Endodermal cell (in vitro differentiated cells): Measurements from ENCODE around the gene MRPS10. TPM values are rescaled to one million over a fixed set of nuclear protein-coding genes. Genes with fewer than 3 reads are reported as not detected.

Experiments
- DNase-seq: peaks from one replicate; pipeline ENCODE4 v3.0.0-alpha.2; 2017
- H3K27ac ChIP-seq: 2 replicates; pipeline ENCODE4 v1.5.1; 2013; ENCODE audit warnings: mild to moderate bottlenecking, low read depth, low read length, moderate library complexity
- H3K27me3 ChIP-seq: 2 replicates; pipeline ENCODE4 v1.6.1; 2013; ENCODE audit warnings: mild to moderate bottlenecking, low read length, moderate library complexity; ENCODE audit not compliant: insufficient read depth, control insufficient read depth, poor library complexity, severe bottlenecking
- H3K36me3 ChIP-seq: 2 replicates; pipeline ENCODE4 v1.7.0; 2013; ENCODE audit warnings: mild to moderate bottlenecking, low read length, moderate library complexity; ENCODE audit not compliant: control insufficient read depth, insufficient read depth
- H3K4me1 ChIP-seq: one replicate; pipeline ENCODE4 v1.7.0; 2013; ENCODE audit warnings: low read length; ENCODE audit not compliant: control insufficient read depth, insufficient read depth
- H3K4me3 ChIP-seq: 2 replicates; pipeline ENCODE4 v1.5.1; 2013; ENCODE audit warnings: mild to moderate bottlenecking, low read length, moderate library complexity
- H3K9ac ChIP-seq: 2 replicates; pipeline ENCODE4 v1.6.1; 2013; ENCODE audit warnings: mild to moderate bottlenecking, low read length, moderate library complexity; ENCODE audit not compliant: poor library complexity, severe bottlenecking; ENCODE audit errors: extremely low read depth
- H3K9me3 ChIP-seq: 2 replicates; pipeline ENCODE4 v1.6.1; 2013; ENCODE audit warnings: mild to moderate bottlenecking, low read length, moderate library complexity; ENCODE audit not compliant: control insufficient read depth
- H3K27ac Mint-ChIP-seq: 2 replicates; pipeline ENCODE4 v1.8.0; 2020; ENCODE audit warnings: mixed read lengths
- H3K27me3 Mint-ChIP-seq: 2 replicates; pipeline ENCODE4 v1.8.0; 2021; ENCODE audit warnings: mild to moderate bottlenecking, mixed read lengths; ENCODE audit not compliant: insufficient read depth
- H3K36me3 Mint-ChIP-seq: 2 replicates; pipeline ENCODE4 v1.8.0; 2020; ENCODE audit warnings: low read depth, mixed read lengths
- H3K4me1 Mint-ChIP-seq: 2 replicates; pipeline ENCODE4 v1.8.0; 2020; ENCODE audit warnings: mixed read lengths
- H3K4me3 Mint-ChIP-seq: 2 replicates; pipeline ENCODE4 v1.8.0; 2020; ENCODE audit warnings: mild to moderate bottlenecking, moderate library complexity, mixed read lengths
- H3K9me3 Mint-ChIP-seq: 2 replicates; pipeline ENCODE4 v1.8.0; 2020; ENCODE audit warnings: mild to moderate bottlenecking, mixed read lengths
- WGBS, 2 experiments: methylation state at CpG; one replicate each; pipeline versions ENCODE4 v1.1.5 to v1.1.7; 2013; ENCODE audit warnings: missing lambda C conversion rate in 2 of 2, mixed read lengths in 1 of 2; ENCODE audit not compliant: insufficient coverage in 1 of 2, insufficient read length in 1 of 2; 5-methylcytosine and 5-hydroxymethylcytosine counted together
- total RNA-seq, 2 donors: library from RNA; stranded (reverse); fragmentation: NEBNext Ultra II Directional in 1 of 2; extraction: Animal tissue kit (Norgen Biotek cat#: 25700) in 1 of 2; gene quantifications; 2 replicates in 1 of 2; 3 replicates in 1 of 2; pipeline ENCODE4 v1.2.1, GENCODE V29; 2021
- TF ChIP-seq, protein P1 (sequence below): fragments of 200-600 bp; sonication (generic); conservative IDR thresholded peaks from 2 replicates; pipeline ENCODE4 v1.5.0; 2021; ENCODE audit warnings: antibody characterized with exemption, mild to moderate bottlenecking

MRPS10 gene
- total RNA-seq, 2 donors from 2014 or later, result 33.4 to 39.6 TPM

DNA sequence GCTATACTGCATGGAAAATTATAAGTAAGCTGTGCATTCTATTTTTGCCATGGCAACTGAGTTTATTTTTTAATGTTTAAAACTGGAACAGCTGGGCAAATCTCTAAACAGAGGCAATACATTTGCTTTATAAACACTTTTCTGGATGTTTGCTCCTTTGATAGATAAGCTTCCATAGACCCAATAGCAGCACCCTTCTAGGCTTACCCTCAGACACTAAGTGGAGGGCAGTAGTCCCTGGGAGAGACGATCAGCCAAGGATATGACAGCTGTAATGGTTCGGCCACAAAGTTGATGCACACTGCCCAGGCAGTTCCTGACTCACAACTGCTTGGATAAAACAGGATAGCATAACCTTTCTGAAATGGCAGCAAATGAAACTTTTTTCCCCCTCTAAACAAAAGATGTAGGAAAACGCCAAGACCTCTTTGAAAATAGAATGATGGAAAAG, 8.5 kb upstream of the MRPS10 start:
- Mint-ChIP-seq H3K4me3 (no peak overlapping the region), H3K27ac (no peak overlapping the region)
- WGBS, 2 experiments, result 92% methylated on average over 3 of the region's 3 CpGs; no CpG with 5 or more reads in 1 of the 2 experiments

DNA sequence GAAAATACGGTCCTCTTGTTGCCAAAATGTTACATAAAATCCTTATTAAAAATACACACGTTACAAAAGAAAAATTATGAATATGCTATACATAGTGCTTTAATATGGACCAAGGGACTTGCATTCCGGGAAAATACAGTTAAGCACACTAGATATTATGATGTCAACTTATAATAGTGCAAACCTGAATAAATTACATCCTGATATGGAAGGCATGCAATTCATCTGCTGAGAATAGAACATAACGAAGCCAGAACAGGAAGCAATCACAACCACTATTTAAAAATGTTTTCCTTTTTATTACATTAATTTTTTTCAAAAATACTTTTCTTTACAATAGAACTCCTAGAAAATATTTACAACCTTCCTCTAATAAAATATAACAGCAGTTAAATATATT, 7.8 kb upstream of the MRPS10 start:
- Histone ChIP-seq H3K36me3 (no peaks in the 10 kb centered on the region), H3K9me3 (no peaks in the 10 kb centered on the region), H3K27ac (no peak overlapping the region), H3K4me1 (peaks cover 9% of the 10 kb centered on the region), H3K27me3 (no peaks in the 10 kb centered on the region), H3K9ac (no peak overlapping the region), H3K4me3 (no peak overlapping the region)
- H3K4me3 Mint-ChIP-seq, result no peak overlapping the region
- 100% methylated on average over 1 to 2 of the region's 4 CpGs for WGBS, 2 experiments
- no peaks in the 10 kb centered on the region for H3K27me3 Mint-ChIP-seq
- no peak overlapping the region for H3K27ac Mint-ChIP-seq
- peaks cover 9% of the 10 kb centered on the region for H3K4me1 Mint-ChIP-seq
- TF ChIP-seq, protein P1, sequence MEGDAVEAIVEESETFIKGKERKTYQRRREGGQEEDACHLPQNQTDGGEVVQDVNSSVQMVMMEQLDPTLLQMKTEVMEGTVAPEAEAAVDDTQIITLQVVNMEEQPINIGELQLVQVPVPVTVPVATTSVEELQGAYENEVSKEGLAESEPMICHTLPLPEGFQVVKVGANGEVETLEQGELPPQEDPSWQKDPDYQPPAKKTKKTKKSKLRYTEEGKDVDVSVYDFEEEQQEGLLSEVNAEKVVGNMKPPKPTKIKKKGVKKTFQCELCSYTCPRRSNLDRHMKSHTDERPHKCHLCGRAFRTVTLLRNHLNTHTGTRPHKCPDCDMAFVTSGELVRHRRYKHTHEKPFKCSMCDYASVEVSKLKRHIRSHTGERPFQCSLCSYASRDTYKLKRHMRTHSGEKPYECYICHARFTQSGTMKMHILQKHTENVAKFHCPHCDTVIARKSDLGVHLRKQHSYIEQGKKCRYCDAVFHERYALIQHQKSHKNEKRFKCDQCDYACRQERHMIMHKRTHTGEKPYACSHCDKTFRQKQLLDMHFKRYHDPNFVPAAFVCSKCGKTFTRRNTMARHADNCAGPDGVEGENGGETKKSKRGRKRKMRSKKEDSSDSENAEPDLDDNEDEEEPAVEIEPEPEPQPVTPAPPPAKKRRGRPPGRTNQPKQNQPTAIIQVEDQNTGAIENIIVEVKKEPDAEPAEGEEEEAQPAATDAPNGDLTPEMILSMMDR, result no peak
- no peaks in the 10 kb centered on the region for H3K36me3 Mint-ChIP-seq
- no peaks in the 10 kb centered on the region for H3K9me3 Mint-ChIP-seq
- no peak for DNase-seq

More for the DNA sequence above, 8.5 kb upstream of the MRPS10 start:
- TF ChIP-seq, protein P1, result no peak
- no peaks in the 10 kb centered on the region for H3K36me3 Mint-ChIP-seq
- Histone ChIP-seq H3K9me3 (no peaks in the 10 kb centered on the region), H3K4me3 (no peak overlapping the region), H3K4me1 (peaks cover 9% of the 10 kb centered on the region), H3K36me3 (no peaks in the 10 kb centered on the region), H3K27me3 (no peaks in the 10 kb centered on the region), H3K27ac (no peak overlapping the region), H3K9ac (no peak overlapping the region)
- DNase-seq, result no peak
- no peaks in the 10 kb centered on the region for H3K9me3 Mint-ChIP-seq
- no peaks in the 10 kb centered on the region for H3K27me3 Mint-ChIP-seq
- H3K4me1 Mint-ChIP-seq, result peaks cover 9% of the 10 kb centered on the region

DNA sequence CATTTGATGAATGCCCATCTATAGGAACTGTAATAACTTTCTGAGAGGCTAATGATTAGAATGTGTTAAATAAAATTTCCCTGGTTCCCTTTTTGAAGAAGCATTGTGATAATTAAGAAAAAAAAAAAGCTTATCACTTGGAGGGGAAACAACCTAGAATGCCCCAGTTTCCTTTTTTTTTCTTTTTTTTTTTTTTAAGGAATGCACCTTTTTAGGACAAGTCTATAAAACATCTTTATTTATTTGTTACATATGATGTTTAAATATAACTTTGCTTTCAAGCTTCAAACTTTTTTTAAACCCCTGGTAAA, 7.3 kb upstream of the MRPS10 start:
- H3K9me3 Mint-ChIP-seq, result no peaks in the 10 kb centered on the region
- no peaks in the 10 kb centered on the region for H3K9me3 ChIP-seq
- H3K4me1 Mint-ChIP-seq, result peaks cover 9% of the 10 kb centered on the region
- no peak overlapping the region for H3K4me3 ChIP-seq
- no peaks in the 10 kb centered on the region for H3K36me3 ChIP-seq
- no peak for DNase-seq
- no peak overlapping the region for H3K27ac Mint-ChIP-seq
- H3K27ac ChIP-seq, result no peak overlapping the region
- H3K27me3 ChIP-seq, result no peaks in the 10 kb centered on the region
- no peak overlapping the region for H3K4me3 Mint-ChIP-seq
- no peak overlapping the region for H3K9ac ChIP-seq
- no peaks in the 10 kb centered on the region for H3K36me3 Mint-ChIP-seq
- H3K4me1 ChIP-seq, result peaks cover 9% of the 10 kb centered on the region
- TF ChIP-seq, protein P1, result no peak
- H3K27me3 Mint-ChIP-seq, result no peaks in the 10 kb centered on the region
